RPMI7951 (cell line): Measurements from ENCODE around the gene ATP2B2. TPM values are rescaled to one million over a fixed set of nuclear protein-coding genes. Genes with fewer than 3 reads are reported as not detected.

Experiments
- DNase-seq: peaks from one replicate; pipeline ENCODE4 v3.0.0-alpha.2; 2012; ENCODE audit warnings: low read depth
- total RNA-seq: library from RNA; depleted of rRNA; stranded (reverse); fragments of >200 nt; shearing (Covaris generic); gene quantifications from 2 replicates; pipeline ENCODE4 v1.2.3, GENCODE V29; 2014

ATP2B2 gene
- total RNA-seq, 1 experiment from 2014 or later = 0.72 TPM

GRCh38 chr3:10332481-10333348, 172.7 kb downstream of the ATP2B2 start:
- DNase-seq = no peak

- no peak for DNase-seq
Observed at GRCh38 chr3:10331320-10331719, 174.1 kb downstream of the ATP2B2 start.

DNA sequence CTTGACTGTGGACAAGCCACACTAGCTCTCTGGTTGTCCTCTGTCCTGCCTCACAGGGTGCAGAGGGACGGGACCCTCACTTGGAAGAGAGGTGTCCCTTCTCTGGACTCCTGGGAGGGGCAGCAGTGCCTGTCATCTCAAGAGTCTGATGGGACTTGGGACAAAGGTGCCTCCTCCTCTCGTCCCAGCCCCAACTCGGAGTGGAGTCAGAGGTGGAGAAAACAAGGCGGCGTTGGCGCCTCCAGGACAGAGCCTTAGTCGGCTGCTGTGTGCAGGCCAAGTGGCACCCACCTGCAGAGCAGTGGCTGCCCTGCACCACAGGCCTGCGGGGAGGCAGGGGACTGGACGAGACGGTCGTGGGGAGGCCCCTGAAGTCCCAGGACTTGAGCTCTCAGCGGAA, 175.1 kb downstream of the ATP2B2 start:
- DNase-seq = no peak

- no peak for DNase-seq
Observed at GRCh38 chr3:10329495-10330015, 175.8 kb downstream of the ATP2B2 start.

DNA sequence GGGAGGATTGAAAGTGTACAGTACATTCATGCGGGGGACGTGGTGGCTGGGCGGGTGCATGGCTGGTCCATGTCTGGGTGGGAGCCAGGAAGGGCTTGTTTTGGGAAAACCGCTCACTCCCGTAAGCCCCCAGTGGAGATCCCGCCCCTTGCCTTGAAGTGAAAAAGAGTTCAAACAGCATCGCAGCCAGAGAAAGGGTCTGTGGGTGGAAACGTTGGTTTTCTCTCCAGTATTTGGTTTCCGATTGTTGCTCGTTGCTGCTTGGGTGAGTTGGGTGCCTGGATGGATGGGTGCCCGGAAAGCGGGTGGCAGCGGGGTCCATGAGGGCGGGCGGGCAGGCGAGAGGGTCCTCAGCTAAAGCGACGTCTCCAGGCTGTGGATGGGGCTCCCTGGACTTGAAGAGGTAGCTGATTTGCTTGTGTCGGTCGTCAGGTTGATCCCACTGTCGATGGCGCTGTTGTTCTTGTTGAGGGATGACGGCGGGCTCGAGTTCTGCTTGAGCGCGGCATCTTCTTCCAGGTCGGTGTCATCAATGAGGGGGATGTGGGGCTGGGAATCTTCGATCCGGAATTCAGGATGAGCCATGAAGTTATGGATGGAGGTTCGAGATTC, 176.8 kb downstream of the ATP2B2 start:
- DNase-seq = no peak

GRCh38 chr3:10327592-10327991, 177.8 kb downstream of the ATP2B2 start:
- DNase-seq = no peak

DNA sequence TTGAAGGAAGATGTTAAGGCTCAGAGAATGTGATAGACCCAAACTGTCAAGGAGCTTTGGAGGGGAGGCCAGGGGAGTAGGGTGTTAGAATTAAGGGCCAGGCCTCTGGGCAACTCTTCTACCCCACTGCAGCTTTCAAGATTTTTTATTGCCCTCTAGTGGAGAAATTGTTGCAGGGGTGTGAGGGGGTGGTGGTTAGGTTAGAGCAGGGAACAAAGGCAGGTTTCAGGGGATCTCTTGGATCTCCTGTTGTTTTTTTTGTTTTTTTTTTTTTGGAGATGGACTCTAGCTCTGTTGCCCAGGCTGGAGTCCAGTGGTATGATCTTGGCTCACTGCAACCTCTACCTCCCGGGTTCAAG, 183.1 kb downstream of the ATP2B2 start:
- DNase-seq = no peak

- no peak for DNase-seq
Observed at GRCh38 chr3:10321630-10322351, 183.6 kb downstream of the ATP2B2 start.

DNA sequence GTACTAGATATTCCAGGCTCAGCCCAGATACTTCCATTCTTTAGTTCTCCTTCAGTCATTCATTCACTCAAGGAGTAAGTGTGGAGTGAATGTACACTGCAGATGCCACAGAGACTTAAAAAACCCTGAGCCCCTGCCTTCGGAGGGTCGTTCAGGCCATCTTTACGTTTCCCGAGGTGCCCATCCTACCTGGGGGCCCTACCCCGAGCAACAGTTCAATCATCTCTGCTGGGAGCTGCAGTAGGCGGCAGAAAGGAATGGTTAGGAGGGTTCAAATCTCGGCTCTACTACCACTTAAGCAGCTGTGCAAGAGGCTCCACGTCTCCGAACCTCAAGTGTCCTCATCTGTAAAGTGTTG, 185.1 kb downstream of the ATP2B2 start:
- DNase-seq = no peak

DNA sequence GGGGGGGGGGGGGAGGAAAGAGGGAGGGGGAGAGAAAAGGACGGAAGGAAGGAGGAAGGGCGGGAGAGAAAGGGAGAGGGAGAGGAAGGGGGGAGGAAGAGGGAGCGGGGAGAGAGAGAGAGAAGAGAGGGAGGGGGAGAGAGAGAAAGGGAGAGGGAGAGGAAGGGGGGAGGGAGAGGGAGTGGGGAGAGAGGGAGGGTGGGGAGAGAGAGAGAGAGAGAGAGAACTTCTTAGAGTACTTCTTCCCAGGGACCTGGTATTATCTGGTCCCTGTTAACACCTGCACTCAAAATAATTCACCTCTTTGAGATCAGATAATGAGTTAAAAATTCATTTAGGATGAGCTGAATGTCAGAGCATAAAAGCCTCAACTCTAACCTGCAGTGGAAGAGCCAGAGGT, 185.6 kb downstream of the ATP2B2 start:
- no peak for DNase-seq

DNA sequence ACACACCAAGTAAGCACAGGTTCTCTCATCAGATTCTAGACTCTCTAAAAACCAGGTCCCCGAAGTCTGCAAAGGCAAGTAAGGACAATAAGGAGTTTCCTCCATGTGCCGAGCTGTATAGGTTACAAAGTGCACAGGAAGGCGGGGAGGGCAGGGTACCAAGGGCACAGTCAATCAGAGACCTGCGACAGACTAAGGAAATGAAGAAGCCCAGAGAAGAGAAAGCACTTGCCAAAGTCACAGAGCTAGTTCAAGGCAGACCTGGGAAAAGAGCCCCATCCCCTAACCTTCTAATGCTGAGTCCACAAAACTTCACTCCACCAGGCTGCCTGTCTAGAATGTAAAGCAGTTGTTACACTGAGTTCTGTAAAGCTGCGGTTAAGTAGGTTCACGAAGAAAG, 186.1 kb downstream of the ATP2B2 start:
- DNase-seq = no peak

- no peak for DNase-seq
Observed at GRCh38 chr3:10317961-10318350, 187.4 kb downstream of the ATP2B2 start.

GRCh38 chr3:10317311-10317960, 187.9 kb downstream of the ATP2B2 start:
- no peak for DNase-seq

- no peak for DNase-seq
Observed at GRCh38 chr3:10315771-10316344, 189.5 kb downstream of the ATP2B2 start.

DNA sequence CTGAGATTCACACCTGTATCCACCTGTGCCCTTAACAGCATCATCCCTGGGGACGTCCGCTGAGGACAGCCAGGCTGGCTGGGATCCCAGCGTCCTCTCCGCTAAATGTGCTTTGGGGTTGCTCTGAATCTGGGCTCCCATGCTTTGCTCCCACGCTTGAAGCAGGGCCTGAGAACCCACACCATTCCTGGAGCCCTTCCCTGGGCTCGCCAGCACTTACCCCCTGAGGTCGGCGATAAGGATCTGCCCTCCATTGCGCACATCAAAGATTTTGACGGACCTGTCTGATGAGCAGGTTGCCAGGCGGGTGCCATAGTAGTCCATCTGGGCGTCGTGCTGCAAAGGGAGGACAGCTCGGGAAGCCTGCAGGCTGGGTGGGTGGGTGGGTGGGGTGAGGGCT, 190.3 kb downstream of the ATP2B2 start:
- no peak for DNase-seq

GRCh38 chr3:10312861-10313260, 192.5 kb downstream of the ATP2B2 start:
- no peak for DNase-seq

DNA sequence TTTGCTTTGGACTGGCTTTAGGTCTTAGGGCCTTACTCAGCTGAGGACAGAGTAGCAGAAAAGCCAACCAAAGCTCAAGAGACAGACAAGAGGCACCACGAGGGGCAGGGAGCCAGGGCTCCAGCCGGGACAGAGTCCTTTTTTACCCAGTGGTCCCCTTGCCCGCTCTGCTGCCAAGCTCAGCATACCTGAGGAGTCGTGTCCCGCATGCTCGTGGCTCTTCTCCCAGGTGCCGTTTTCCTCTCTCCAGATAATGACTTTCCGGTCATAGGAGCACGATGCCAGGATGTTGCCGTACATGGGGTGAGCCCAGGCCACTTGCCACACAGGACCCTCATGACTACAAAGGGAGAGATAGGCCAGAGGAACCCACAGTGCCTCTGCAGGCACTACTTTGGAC, 193.0 kb downstream of the ATP2B2 start:
- DNase-seq = no peak

DNA sequence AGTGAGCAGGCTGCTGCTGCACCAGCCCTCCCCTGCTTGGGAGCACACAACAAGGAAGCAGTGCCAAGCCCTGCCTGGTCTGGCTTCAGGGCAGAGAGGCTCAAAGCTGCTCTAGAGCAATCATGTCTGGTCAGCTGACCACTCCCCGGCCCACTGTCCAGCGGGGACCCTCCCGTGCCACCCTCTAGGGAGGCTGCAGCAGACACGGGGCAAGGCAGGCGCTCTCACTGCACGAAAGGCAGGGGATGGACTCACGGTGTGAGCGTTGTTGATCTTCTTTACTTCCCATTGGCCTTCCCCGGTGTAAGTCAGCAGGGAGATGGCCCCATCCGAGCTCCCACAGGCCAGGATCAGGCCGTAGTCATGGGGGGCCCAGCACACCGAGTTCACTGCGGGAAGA, 193.7 kb downstream of the ATP2B2 start:
- no peak for DNase-seq

DNA sequence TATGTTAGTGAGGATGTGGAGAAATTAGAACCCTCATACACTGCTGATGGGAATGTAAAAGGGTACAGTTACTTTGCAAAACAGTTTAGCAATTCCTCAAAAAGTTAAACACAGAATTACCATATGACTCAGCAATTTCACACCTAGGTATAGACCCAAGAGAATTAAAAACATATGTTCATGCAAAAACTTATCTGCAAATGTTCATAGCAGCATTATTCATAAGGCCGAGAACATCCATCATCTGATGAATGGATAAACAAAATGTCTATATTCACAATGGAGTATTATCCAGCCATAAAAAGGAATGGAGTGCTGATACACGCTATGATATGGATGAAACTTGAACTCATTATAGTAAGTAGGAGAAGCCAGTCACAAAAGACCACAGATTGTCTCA, 194.8 kb downstream of the ATP2B2 start:
- peak; percentile 73 for DNase-seq

GRCh38 chr3:10309736-10310135, 195.7 kb downstream of the ATP2B2 start:
- DNase-seq = no peak

DNA sequence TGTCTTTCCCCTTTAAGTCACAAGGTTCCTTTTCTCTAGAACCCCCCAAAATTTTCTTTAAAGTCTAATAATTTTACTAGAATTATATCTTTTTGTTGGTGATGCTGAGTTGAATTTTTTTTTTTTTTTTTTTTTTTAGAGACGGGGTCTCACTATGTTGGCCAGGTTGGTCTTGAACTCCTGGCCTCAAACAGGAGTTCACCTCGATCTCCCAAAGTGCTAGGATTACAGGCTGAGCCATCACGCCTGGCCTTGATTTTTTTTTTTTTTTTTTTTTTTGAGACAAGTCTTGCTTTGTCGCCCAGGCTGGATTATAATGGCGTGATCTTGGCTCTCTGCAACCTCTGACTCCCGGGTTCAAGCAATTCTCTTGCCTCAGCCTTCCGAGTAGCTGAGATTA, 196.7 kb downstream of the ATP2B2 start:
- DNase-seq = no peak

DNA sequence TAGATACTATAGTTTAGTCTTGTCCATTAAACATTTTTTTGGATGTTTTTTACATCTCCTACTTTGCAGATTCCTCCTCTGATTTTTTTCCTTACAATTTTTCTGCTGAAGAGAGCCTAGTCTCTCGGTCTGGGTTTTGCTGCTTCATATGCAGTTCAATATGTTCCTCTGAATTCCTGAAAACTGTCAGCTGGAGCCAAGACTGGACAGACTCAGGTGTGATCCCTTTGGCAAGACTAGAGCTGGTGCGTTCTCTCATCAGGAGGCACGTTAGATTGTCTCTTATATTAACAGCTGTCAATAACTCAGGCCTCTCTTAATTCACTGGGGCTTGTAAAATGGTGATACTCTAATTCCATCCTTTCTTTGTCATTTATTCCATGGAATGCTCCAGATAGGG, 199.2 kb downstream of the ATP2B2 start:
- DNase-seq = no peak
